ENCODE measurements around the gene SLC39A3. TPM values are rescaled to one million over a fixed set of nuclear protein-coding genes. Genes with fewer than 3 reads are reported as not detected.

Gene SLC39A3, protein sequence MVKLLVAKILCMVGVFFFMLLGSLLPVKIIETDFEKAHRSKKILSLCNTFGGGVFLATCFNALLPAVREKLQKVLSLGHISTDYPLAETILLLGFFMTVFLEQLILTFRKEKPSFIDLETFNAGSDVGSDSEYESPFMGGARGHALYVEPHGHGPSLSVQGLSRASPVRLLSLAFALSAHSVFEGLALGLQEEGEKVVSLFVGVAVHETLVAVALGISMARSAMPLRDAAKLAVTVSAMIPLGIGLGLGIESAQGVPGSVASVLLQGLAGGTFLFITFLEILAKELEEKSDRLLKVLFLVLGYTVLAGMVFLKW
- total RNA-seq (2014; rRNA removed; shearing (Covaris generic)) = 26.9 and 29.7 TPM in 2 replicates
- polyA plus RNA-seq (2014; cell fraction: nucleus; rRNA removed) = 50.4 and 69.9 TPM in 2 replicates

GRCh38 chr19:2739602-2740313 lies at the start of gene SLC39A3:
SLC39A3 (minus strand) TSS chr19:2740017; CDS start chr19:2737257, 2,760 bp downstream.
- DNase-seq (ENCODE audit: extremely low read depth, low read depth) = peak; percentile 97

- no peak for DNase-seq (ENCODE audit: extremely low read depth, low read depth)
These were observed 48.4 kb upstream of the SLC39A3 start for GRCh38 chr19:2788237-2788636.

DNA sequence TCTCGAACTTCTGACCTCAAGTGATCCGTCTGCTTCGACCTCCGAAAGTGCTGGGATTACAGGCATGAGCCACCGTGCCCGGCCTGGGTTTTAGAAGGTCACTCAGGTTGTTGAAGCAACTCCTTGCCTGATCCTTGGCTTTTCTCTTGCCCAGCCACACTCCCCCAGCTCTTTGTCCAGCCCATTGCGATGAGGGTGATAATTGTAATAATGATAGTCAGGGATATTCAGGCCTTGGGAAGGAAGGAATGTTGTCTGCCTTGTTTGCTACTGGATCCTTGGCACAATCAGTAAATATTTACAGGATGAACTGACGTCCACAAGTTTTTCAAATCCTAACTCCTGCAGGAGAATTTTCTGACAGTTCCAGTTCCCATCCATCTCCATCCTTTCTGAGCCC lies 47.3 kb upstream of the SLC39A3 start:
- DNase-seq (ENCODE audit: extremely low read depth, low read depth) = no peak

DNA sequence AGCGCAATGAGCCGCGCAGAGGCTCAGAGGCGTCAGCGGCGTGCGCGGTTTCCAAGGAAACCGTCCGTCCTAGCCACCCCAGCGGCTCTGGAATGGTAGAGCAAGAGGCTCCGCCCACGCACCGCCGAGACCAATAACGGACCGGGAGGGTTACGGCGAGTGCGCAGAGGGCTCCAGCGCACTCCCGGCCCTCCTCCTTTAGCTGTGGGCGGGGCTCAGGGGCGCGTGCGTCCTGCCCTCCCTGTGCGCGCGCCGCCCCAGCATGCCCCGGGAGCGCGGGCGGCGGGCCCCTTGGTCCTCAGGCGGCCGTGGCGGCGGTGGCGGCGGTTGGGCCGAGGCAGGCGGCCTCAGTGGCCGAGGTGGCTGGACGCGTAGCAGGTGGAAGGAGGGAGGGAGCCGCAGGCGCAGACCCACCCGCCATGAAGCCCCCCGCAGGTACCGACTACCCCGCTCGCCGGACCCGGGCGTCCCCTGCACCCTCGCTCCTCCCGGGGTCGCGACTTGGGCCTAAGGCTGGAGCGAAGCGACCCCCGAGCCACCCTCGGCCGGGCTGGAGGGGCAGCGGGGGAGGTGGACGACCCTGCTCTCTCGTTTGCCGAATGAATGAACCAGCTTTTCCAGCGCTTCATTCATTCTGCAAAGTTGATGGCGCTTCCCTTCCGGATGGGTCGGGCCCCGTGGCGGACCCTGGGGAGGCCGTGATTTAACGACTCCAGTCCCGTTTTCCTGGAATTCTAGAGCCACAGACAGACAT lies 45.6 kb upstream of the SLC39A3 start, which contains the start of gene THOP1:
TSS of gene THOP1 (plus strand) at position 260 of the 754 bp plus-strand sequence. CDS start at position 420, 160 bp downstream.
- peak; percentile 96 for DNase-seq (ENCODE audit: extremely low read depth, low read depth)

GRCh38 chr19:2783781-2784145 lies 43.9 kb upstream of the SLC39A3 start:
- no peak for DNase-seq (ENCODE audit: extremely low read depth, low read depth)

DNA sequence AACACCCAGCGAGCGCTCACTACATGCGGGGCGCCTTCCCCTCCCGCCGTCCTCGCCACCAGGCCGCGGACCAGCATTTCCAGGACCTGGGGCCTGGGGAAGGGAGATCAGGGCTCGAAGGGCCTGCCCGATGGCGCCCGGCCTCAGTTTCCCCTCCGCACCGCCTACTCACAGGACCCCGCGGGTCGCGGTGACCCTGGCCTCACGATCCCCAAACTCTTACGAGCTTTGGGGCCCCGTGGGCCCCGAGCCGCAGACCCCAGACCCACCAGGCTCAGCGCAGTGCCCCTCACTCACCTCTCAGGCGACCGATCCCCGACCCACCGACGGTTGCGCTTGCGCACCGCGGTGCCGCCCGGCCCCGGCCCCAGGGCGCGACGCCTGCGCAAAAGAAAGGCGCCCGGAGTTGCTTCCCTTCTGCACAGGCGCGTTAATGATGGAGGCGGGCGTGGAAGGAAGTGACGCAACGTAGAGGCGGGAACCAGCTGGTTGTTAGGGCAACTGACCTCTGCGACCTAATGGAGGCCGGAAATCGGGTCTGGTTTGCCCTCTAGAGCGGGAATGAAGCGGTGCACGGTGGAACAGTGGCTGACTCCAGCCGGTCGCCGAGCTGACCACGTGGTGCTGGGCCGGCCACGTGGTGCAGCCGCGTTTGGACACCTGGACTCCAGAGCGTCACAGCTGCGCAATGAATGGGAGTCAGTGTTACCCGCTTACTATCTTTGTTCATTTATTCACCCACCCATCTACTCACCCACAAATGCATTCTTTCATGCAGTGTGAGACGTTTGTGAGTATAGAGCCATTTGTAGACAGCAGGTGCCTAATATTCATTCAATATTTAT lies 43.3 kb upstream of the SLC39A3 start, which contains the start of gene SGTA:
TSS of gene SGTA (minus strand) at position 338 of the 845 bp plus-strand sequence. CDS start 14,205 bp downstream, outside the sequence.
- peak; percentile 98 for DNase-seq (ENCODE audit: extremely low read depth, low read depth)

DNA sequence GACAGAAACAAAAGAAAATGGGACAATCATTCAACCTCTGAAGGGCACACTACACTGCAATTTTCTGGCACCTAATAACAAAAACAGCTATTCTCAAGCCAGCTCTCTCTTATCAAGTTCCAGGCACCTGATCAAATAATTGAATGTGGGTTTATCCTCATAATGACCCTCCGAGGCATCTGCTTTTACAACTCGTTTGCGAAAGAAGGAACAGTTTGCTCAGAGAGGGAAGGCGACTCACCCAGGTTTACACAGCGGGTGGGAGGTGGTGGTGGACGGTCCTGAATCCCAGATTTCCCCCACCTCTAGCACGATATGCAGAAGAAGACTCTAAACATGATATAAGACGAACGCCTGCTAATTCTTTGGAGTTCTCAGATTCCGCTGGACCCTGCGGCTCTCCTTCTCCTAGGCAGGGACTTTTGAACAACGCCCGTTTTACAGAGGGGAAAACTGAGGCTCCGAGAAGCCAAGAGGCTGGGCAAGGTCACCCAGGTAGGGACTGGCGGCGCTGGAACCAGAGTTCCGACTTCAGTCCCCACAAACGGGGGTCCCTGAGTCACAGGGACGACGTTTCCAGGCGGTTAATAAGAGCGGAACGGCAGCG lies 42.6 kb upstream of the SLC39A3 start:
- no peak for DNase-seq (ENCODE audit: extremely low read depth, low read depth)

- DNase-seq (ENCODE audit: extremely low read depth, low read depth) = no peak
These were observed 40.5 kb upstream of the SLC39A3 start for GRCh38 chr19:2780284-2780683.

DNA sequence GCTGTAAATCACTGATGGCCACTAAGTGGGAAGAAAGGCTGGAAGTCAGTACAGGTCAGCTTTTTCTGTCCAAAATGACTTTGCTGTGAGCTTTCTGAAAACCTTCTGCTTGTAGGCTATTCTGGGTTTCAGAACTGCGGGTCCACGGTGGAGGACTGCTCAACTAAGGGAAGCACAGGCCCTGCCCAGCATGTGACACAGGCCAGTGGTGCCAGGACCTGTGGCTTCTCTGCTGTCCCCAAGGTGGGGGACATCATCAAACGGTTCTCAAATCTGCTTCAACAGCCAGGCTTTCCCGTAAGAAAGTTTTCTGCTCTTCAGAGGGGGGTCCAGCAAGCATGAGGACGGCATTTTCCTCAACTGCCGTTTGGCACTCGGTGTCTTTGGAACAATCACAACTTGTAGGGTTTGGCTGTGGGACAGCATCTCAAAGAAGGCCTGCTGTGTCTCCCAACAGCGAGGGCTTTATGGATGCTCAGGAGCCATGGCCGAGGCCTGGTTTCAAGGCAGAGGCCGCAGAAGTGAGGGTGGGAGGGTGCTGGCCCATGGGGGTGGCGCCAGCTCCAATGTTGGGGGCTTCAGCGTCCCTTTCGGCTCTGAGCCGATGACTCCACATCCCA lies 39.4 kb upstream of the SLC39A3 start:
- DNase-seq (ENCODE audit: extremely low read depth, low read depth) = no peak

- no peak for DNase-seq (ENCODE audit: extremely low read depth, low read depth)
These were observed 38.3 kb upstream of the SLC39A3 start for GRCh38 chr19:2777952-2778683.

DNA sequence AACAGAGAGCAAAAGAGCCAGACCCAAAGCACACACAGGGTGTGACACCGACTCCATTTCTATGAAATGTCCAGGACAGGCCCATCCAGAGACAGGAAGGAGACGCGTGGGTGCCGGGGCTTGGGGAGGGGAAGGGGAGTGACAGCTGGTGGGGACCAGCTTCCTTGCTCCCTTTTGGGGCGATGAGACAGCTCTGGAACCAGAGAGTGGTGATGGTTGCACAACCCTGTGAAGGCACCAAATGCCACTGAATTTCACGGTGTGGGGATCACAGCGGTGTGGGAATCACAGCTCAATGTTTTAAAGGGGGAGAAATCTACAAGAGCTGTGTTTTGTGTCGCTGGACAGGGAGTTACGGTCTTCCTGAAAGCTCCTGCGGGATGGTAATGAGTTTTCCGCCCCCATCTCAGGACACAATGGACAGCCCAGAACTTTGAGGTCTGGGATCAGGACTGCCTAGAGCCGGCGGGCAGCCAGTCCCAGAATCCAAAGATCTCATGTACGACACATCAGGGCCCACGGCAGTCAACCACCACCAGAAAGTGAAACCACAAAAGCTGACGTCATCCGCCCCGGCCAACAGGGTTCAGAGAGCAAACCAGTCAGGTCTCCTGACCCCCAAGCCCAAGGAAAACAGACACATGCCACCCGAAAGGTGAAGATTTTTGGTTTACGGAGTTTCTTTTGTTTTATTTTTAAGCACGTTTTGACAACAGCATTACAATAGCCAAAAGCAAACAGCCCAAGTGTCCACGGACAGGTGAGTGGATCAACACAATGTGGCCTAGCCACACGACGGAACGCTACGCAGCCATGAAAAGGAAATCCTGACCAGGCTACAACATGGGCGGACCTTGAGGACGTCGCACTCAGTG lies 36.0 kb upstream of the SLC39A3 start:
- DNase-seq (ENCODE audit: extremely low read depth, low read depth) = no peak

- no peak for DNase-seq (ENCODE audit: extremely low read depth, low read depth)
These were observed 35.2 kb upstream of the SLC39A3 start for GRCh38 chr19:2774953-2775555.

- no peak for DNase-seq (ENCODE audit: extremely low read depth, low read depth)
These were observed 34.4 kb upstream of the SLC39A3 start for GRCh38 chr19:2774083-2774679.

DNA sequence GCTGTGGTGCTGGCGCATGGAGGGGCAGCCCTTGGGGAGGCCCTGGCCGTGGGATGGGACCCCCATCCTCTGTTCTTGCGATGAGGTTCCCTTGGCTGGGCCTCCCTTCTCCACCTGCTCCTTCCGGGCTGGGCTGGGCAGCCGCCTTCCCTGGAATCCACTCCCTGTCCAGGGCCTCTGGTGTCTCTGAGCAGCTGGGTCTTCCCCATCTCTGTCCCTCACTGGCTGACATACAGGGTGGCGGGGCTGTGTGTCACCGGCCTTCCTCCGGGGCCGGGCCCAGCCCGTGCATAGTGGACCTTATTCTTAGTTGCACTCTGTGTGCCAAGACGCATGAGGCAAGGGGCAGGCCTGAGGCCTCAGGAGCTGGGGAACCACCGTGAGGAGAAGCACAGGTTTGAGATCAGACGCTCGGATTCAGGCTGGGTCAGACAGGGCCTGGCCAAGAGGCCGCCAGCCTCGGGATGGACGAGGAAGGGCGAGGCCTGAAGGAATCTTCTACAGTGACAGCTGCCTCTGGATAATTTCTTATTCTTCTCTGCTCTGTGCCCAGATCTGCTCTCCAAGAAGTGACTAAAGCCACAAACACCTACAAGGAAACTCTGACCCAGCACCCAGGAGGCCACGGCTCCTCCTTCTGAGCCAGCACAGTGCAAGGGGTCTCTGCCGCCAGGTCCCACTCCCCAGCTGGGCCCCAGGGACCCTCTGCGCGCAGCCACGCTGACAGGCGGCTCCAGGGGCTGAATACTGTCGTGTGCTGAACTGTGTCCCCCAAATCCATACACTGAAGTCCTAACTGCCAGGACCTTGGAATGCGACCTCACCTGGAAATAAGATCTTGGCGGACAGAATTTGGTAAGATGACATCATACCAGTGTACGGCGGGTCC lies 32.2 kb upstream of the SLC39A3 start:
- DNase-seq (ENCODE audit: extremely low read depth, low read depth) = no peak

GRCh38 chr19:2770055-2771013 lies 30.5 kb upstream of the SLC39A3 start:
- no peak for DNase-seq (ENCODE audit: extremely low read depth, low read depth)

All from NCI-H460 (cell line).